KOPT-K1 (cell line): ENCODE measurements around the gene TUBA1C.
"Not testable (repeated sequence)": the region's sequence is repeated elsewhere in the genome, so short reads cannot be mapped to it uniquely, and the experiment has no call there.

ENCODE experiments used
- H3K27ac ChIP-seq: fragments of 200-600 bp; sonication (generic); 2 replicates; pipeline ENCODE4 v1.5.1; 2016; ENCODE audit warnings: antibody characterized with exemption, mild to moderate bottlenecking, low read depth, low read length; ENCODE audit not compliant: poor library complexity, severe bottlenecking
- H3K36me3 ChIP-seq: fragments of 200-600 bp; sonication (generic); 2 replicates; pipeline ENCODE4 v1.5.1; 2017; ENCODE audit warnings: antibody characterized with exemption, mild to moderate bottlenecking, low read length, moderate library complexity; ENCODE audit not compliant: insufficient read depth
- H3K9me3 ChIP-seq: fragments of 200-600 bp; sonication (generic); 2 replicates; pipeline ENCODE4 v1.5.1; 2017; ENCODE audit warnings: antibody characterized with exemption, low read length, mild to moderate bottlenecking; ENCODE audit not compliant: insufficient read depth, poor library complexity, severe bottlenecking

The TUBA1C gene

GRCh38 chr12:49272790-49273725 lies 8.2 kb downstream of the TUBA1C start:
- H3K36me3 ChIP-seq, result peaks cover 70% of the 10 kb centered on the region
- no peaks in the 10 kb centered on the region for H3K9me3 ChIP-seq
- no peak overlapping the region for H3K27ac ChIP-seq

- peaks cover 62% of the 10 kb centered on the region for H3K36me3 ChIP-seq
- H3K27ac ChIP-seq, result no peak overlapping the region
- H3K9me3 ChIP-seq, result no peaks in the 10 kb centered on the region
These were observed 9.0 kb downstream of the TUBA1C start for GRCh38 chr12:49273726-49274395.

GRCh38 chr12:49274396-49275069 lies 9.7 kb downstream of the TUBA1C start:
- no peak overlapping the region for H3K27ac ChIP-seq
- H3K9me3 ChIP-seq, result no peaks in the 10 kb centered on the region
- peaks cover 55% of the 10 kb centered on the region for H3K36me3 ChIP-seq

GRCh38 chr12:49276304-49277290 lies 11.7 kb downstream of the TUBA1C start:
- H3K27ac ChIP-seq, result no peak overlapping the region
- H3K36me3 ChIP-seq, result peaks cover 34% of the 10 kb centered on the region

GRCh38 chr12:49277466-49277865 lies 12.6 kb downstream of the TUBA1C start:
- Histone ChIP-seq H3K9me3 (no peaks in the 10 kb centered on the region), H3K27ac (no peak overlapping the region)

More at GRCh38 chr12:49276304-49277290, 11.7 kb downstream of the TUBA1C start:
- no peaks in the 10 kb centered on the region for H3K9me3 ChIP-seq

GRCh38 chr12:49279706-49280159 lies 14.9 kb downstream of the TUBA1C start:
- H3K9me3 ChIP-seq, result no peaks in the 10 kb centered on the region
- no peak overlapping the region for H3K27ac ChIP-seq
- peaks cover 5% of the 10 kb centered on the region; the same call in 1 of the 2 replicates for H3K36me3 ChIP-seq

More at GRCh38 chr12:49277466-49277865, 12.6 kb downstream of the TUBA1C start:
- peaks cover 28% of the 10 kb centered on the region for H3K36me3 ChIP-seq

GRCh38 chr12:49280545-49280944 lies 15.7 kb downstream of the TUBA1C start:
- not testable (repeated sequence) for H3K27ac ChIP-seq, H3K9me3 ChIP-seq

GRCh38 chr12:49282302-49282701 lies 17.4 kb downstream of the TUBA1C start:
- Histone ChIP-seq H3K27ac (no peak overlapping the region), H3K9me3 (no peaks in the 10 kb centered on the region), H3K36me3 (no peaks in the 10 kb centered on the region)

More at GRCh38 chr12:49280545-49280944, 15.7 kb downstream of the TUBA1C start:
- not testable (repeated sequence) for H3K36me3 ChIP-seq

GRCh38 chr12:49282740-49283375 lies 18.0 kb downstream of the TUBA1C start:
- H3K9me3 ChIP-seq, H3K36me3 ChIP-seq, H3K27ac ChIP-seq: not testable (repeated sequence)

GRCh38 chr12:49283541-49284429 lies 18.9 kb downstream of the TUBA1C start:
- no peaks in the 10 kb centered on the region for H3K36me3 ChIP-seq
- no peak overlapping the region for H3K27ac ChIP-seq
- no peaks in the 10 kb centered on the region for H3K9me3 ChIP-seq

GRCh38 chr12:49284672-49285071 lies 19.8 kb downstream of the TUBA1C start:
- no peaks in the 10 kb centered on the region for H3K36me3 ChIP-seq
- no peaks in the 10 kb centered on the region for H3K9me3 ChIP-seq
- no peak overlapping the region for H3K27ac ChIP-seq

GRCh38 chr12:49287876-49288275 lies 23.0 kb downstream of the TUBA1C start:
- H3K27ac ChIP-seq, result no peak overlapping the region
- no peaks in the 10 kb centered on the region for H3K9me3 ChIP-seq
- no peaks in the 10 kb centered on the region for H3K36me3 ChIP-seq

GRCh38 chr12:49288412-49288853 lies 23.6 kb downstream of the TUBA1C start:
- H3K36me3 ChIP-seq, result no peaks in the 10 kb centered on the region
- H3K9me3 ChIP-seq, result no peaks in the 10 kb centered on the region

More at GRCh38 chr12:49288412-49288853, 23.6 kb downstream of the TUBA1C start:
- H3K27ac ChIP-seq, result no peak overlapping the region
